Measurements from ENCODE around the gene ADAMTS15.

DNA sequence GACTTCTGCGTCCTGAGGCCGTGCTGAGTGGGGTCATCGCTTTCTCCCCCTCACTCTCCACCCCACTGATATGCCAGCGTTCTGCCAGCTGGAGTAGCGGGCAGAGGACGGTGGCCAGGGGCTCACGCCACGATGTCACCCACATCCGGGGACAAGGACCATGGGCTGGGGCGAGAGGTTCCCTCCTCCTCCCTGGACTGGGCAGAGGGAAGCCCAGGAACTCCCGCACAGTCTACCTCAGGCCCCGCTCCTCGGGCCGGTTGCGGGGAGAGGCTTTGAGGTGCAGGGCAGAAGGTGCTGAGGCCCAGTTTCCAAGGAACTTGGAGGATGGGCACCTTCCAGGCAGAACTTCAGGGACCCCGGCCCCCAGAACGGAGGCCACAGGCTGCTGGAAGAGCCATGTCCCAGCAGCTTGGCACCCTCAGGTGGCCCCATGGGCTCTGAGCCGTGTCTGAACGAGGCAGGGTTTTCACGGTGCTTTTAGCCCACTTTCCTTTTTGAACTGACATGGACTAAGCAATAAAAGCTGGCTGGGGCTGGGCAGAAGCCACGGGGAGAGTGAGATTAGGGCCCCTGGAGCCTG lies 25.4 kb downstream of the ADAMTS15 start:
- TF ChIP-seq YY1 (tag by site-specific recombination; IDR thresholded peaks at IDR 0.05) (no peak), ZBTB17 (tag by site-specific recombination; IDR thresholded peaks at IDR 0.05) (no peak), RBAK (tag by site-specific recombination; IDR thresholded peaks at IDR 0.05) (no peak)

All from HEK293 (cell line).